GM23338 (cell line): ENCODE data around the gene A2ML1. TPM values are rescaled to one million over a fixed set of nuclear protein-coding genes. Genes with fewer than 3 reads are reported as not detected.

Source experiments
- ATAC-seq: fragments of 200-7000 bp; cut with Tn5 transposase; 3 replicates; pipeline ENCODE4 v1.9.1; 2020
- DNase-seq: peaks from one replicate; pipeline ENCODE4 v3.0.0-alpha.2; 2015; ENCODE audit warnings: low spot score
- H2AFZ ChIP-seq: fragments of 200-600 bp; sonication (generic); 2 replicates; pipeline ENCODE4 v1.8.0; 2016; ENCODE audit warnings: antibody characterized with exemption, mild to moderate bottlenecking, moderate library complexity
- H3F3A ChIP-seq: fragments of 200-600 bp; sonication (generic); replicated peaks from 2 replicates; pipeline ENCODE4 v1.8.0; 2017; ENCODE audit warnings: antibody characterized with exemption, mixed run types, low read depth
- H3K27ac ChIP-seq: fragments of 200-600 bp; sonication (generic); 2 replicates; pipeline ENCODE4 v1.6.1; 2016; ENCODE audit warnings: low read depth
- H3K27me3 ChIP-seq: fragments of 200-600 bp; sonication (generic); 2 replicates; pipeline ENCODE4 v1.8.0; 2016; ENCODE audit warnings: mild to moderate bottlenecking, mixed run types, moderate library complexity; ENCODE audit not compliant: insufficient read depth
- H3K36me3 ChIP-seq: fragments of 200-600 bp; sonication (generic); 2 replicates; pipeline ENCODE4 v1.8.0; 2016; ENCODE audit warnings: mild to moderate bottlenecking; ENCODE audit not compliant: insufficient read depth
- H3K4me1 ChIP-seq: fragments of 200-600 bp; sonication (generic); 2 replicates; pipeline ENCODE4 v1.8.0; 2016; ENCODE audit warnings: mild to moderate bottlenecking, moderate library complexity; ENCODE audit not compliant: insufficient read depth
- H3K4me2 ChIP-seq: fragments of 200-600 bp; sonication (generic); 2 replicates; pipeline ENCODE4 v1.7.1; 2017; ENCODE audit warnings: mixed run types
- H3K4me3 ChIP-seq: fragments of 200-600 bp; sonication (generic); 2 replicates; pipeline ENCODE4 v1.6.1; 2016; ENCODE audit warnings: mixed run types
- H3K79me2 ChIP-seq: fragments of 200-600 bp; sonication (generic); replicated peaks from 2 replicates; pipeline ENCODE4 v1.8.0; 2017; ENCODE audit warnings: mild to moderate bottlenecking; ENCODE audit not compliant: insufficient read depth
- H3K9me2 ChIP-seq: fragments of 200-600 bp; sonication (generic); 2 replicates; pipeline ENCODE4 v1.8.0; 2017; ENCODE audit not compliant: insufficient read depth
- H4K20me1 ChIP-seq: fragments of 200-600 bp; sonication (generic); replicated peaks from 2 replicates; pipeline ENCODE4 v1.8.0; 2017; ENCODE audit warnings: mild to moderate bottlenecking; ENCODE audit not compliant: insufficient read depth
- H3K27ac Mint-ChIP-seq: 2 replicates; pipeline ENCODE4 v1.8.0; 2020; ENCODE audit warnings: inconsistent platforms, mild to moderate bottlenecking, moderate library complexity, mixed read lengths
- H3K27me3 Mint-ChIP-seq: 3 replicates; pipeline ENCODE4 v1.8.0; 2022; ENCODE audit warnings: low read depth, mild to moderate bottlenecking, moderate library complexity, mixed read lengths, inconsistent platforms; ENCODE audit not compliant: insufficient read depth, poor library complexity
- H3K36me3 Mint-ChIP-seq: 3 replicates; pipeline ENCODE4 v1.8.0; 2021; ENCODE audit warnings: low read depth, mild to moderate bottlenecking, inconsistent platforms, moderate library complexity, mixed read lengths
- H3K4me1 Mint-ChIP-seq: 3 replicates; pipeline ENCODE4 v1.8.0; 2020; ENCODE audit warnings: mild to moderate bottlenecking, inconsistent platforms, mixed read lengths
- H3K4me3 Mint-ChIP-seq: 3 replicates; pipeline ENCODE4 v1.8.0; 2021; ENCODE audit warnings: moderate library complexity, mild to moderate bottlenecking, inconsistent platforms, mixed read lengths
- H3K9me3 Mint-ChIP-seq: 3 replicates; pipeline ENCODE4 v1.8.0; 2020; ENCODE audit warnings: moderate library complexity, mild to moderate bottlenecking, inconsistent platforms, mixed read lengths
- CREB1 ChIP-seq: fragments of 250-450 bp; sonication (Bioruptor Pico); IDR thresholded peaks from 2 replicates; pipeline ENCODE4 v1.5.0; 2020; ENCODE audit warnings: low read depth, mild to moderate bottlenecking, moderate library complexity
- ETS1 ChIP-seq: IDR thresholded peaks from 2 replicates; pipeline ENCODE4 v1.6.1; 2016; ENCODE audit warnings: antibody characterized with exemption
- JUNB ChIP-seq: IDR thresholded peaks from one replicate; pipeline ENCODE4 v1.6.1; 2016; ENCODE audit warnings: antibody characterized with exemption; ENCODE audit not compliant: unreplicated experiment
- STAT1 ChIP-seq: IDR thresholded peaks from one replicate; pipeline ENCODE4 v1.6.1; 2016; ENCODE audit warnings: antibody characterized with exemption; ENCODE audit not compliant: unreplicated experiment
- ZNF114 ChIP-seq: fragments of 250-450 bp; sonication (Bioruptor Pico); IDR thresholded peaks from 2 replicates; pipeline ENCODE4 v1.5.0; 2020; ENCODE audit warnings: mild to moderate bottlenecking, moderate library complexity
- ZNF331 ChIP-seq: fragments of 250-450 bp; sonication (Bioruptor Pico); IDR thresholded peaks from 2 replicates; pipeline ENCODE4 v1.5.0; 2020; ENCODE audit warnings: low read depth, mild to moderate bottlenecking, moderate library complexity
- polyA plus RNA-seq: library from polyadenylated mRNA; unstranded; fragments of >200 nt; fragmentation: Nextera tagmentation; extraction: Ambion mirVana; gene quantifications from 2 replicates; pipeline ENCODE4 v1.2.1, GENCODE V29; 2016
- total RNA-seq: library from RNA; depleted of rRNA; stranded (reverse); fragments of >200 nt; shearing (Covaris generic); gene quantifications from 2 replicates; pipeline ENCODE4 v1.2.3, GENCODE V29; 2014
- TF ChIP-seq, protein P1 (sequence below): IDR thresholded peaks from one replicate; pipeline ENCODE4 v1.6.1; 2018; ENCODE audit warnings: antibody characterized with exemption; ENCODE audit not compliant: unreplicated experiment
- TF ChIP-seq, protein P2 (sequence below), 2 experiments: fragments of 200-600 bp in 1 of 2; sonication (generic) in 1 of 2; conservative IDR thresholded peaks; 2 replicates each; pipeline versions ENCODE4 v1.5.1 to v1.6.1; 2016 to 2017; ENCODE audit warnings: antibody characterized with exemption in 2 of 2, low read depth in 2 of 2, mild to moderate bottlenecking in 2 of 2, moderate library complexity in 1 of 2
- TF ChIP-seq, protein P3 (sequence below): fragments of 250-450 bp; sonication (Bioruptor Pico); IDR thresholded peaks from 2 replicates; pipeline ENCODE4 v1.5.0; 2020; ENCODE audit warnings: mild to moderate bottlenecking, moderate library complexity

Gene A2ML1
- total and polyA plus RNA-seq, 2 experiments from 2014 or later, result 3.8 to 6.0 TPM

DNA sequence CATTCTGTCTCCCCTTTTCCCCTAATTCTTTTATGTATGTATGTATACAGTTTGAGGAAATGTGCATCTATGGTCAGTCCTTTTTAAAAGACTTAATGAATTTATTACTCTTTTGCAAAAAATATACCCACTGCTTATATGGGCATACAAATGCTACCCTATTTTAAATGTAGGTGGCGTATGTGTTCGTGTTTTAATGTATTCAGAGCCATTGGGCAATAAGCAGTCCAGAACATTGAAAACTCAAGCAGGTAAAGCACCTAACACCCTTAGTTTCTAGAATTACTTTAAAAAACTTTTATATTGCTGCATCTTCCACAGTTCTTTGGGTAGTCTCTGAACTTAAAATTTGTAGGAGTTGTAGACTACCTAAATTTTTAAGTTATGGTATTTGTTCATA lies 42.6 kb upstream of the A2ML1 start (continued):
- no peak for TF ChIP-seq ZNF331
- TF ChIP-seq, protein P1, sequence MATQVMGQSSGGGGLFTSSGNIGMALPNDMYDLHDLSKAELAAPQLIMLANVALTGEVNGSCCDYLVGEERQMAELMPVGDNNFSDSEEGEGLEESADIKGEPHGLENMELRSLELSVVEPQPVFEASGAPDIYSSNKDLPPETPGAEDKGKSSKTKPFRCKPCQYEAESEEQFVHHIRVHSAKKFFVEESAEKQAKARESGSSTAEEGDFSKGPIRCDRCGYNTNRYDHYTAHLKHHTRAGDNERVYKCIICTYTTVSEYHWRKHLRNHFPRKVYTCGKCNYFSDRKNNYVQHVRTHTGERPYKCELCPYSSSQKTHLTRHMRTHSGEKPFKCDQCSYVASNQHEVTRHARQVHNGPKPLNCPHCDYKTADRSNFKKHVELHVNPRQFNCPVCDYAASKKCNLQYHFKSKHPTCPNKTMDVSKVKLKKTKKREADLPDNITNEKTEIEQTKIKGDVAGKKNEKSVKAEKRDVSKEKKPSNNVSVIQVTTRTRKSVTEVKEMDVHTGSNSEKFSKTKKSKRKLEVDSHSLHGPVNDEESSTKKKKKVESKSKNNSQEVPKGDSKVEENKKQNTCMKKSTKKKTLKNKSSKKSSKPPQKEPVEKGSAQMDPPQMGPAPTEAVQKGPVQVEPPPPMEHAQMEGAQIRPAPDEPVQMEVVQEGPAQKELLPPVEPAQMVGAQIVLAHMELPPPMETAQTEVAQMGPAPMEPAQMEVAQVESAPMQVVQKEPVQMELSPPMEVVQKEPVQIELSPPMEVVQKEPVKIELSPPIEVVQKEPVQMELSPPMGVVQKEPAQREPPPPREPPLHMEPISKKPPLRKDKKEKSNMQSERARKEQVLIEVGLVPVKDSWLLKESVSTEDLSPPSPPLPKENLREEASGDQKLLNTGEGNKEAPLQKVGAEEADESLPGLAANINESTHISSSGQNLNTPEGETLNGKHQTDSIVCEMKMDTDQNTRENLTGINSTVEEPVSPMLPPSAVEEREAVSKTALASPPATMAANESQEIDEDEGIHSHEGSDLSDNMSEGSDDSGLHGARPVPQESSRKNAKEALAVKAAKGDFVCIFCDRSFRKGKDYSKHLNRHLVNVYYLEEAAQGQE, result no peak
- no peak for TF ChIP-seq STAT1
- TF ChIP-seq, protein P2, sequence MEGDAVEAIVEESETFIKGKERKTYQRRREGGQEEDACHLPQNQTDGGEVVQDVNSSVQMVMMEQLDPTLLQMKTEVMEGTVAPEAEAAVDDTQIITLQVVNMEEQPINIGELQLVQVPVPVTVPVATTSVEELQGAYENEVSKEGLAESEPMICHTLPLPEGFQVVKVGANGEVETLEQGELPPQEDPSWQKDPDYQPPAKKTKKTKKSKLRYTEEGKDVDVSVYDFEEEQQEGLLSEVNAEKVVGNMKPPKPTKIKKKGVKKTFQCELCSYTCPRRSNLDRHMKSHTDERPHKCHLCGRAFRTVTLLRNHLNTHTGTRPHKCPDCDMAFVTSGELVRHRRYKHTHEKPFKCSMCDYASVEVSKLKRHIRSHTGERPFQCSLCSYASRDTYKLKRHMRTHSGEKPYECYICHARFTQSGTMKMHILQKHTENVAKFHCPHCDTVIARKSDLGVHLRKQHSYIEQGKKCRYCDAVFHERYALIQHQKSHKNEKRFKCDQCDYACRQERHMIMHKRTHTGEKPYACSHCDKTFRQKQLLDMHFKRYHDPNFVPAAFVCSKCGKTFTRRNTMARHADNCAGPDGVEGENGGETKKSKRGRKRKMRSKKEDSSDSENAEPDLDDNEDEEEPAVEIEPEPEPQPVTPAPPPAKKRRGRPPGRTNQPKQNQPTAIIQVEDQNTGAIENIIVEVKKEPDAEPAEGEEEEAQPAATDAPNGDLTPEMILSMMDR (conservative IDR thresholded peaks at IDR 0.05; ENCODE audit: low read depth in 2 of 2), result no peak; a peak in 1 of 4 replicates

- Mint-ChIP-seq H3K9me3 (peaks cover 5% of the 10 kb centered on the region; the same call in 1 of the 3 replicates), H3K36me3 (peaks cover 37% of the 10 kb centered on the region), H3K27ac (no peak overlapping the region), H3K4me1 (peaks cover 41% of the 10 kb centered on the region), H3K27me3 (no peaks in the 10 kb centered on the region), H3K4me3 (no peak overlapping the region)
- H3K4me1 ChIP-seq, result peaks cover 35% of the 10 kb centered on the region
- TF ChIP-seq JUNB (no peak), STAT1 (no peak), ETS1 (no peak), CREB1 (CRISPR knock-in tag) (no peak), ZNF114 (CRISPR knock-in tag) (no peak)
- TF ChIP-seq, protein P3, sequence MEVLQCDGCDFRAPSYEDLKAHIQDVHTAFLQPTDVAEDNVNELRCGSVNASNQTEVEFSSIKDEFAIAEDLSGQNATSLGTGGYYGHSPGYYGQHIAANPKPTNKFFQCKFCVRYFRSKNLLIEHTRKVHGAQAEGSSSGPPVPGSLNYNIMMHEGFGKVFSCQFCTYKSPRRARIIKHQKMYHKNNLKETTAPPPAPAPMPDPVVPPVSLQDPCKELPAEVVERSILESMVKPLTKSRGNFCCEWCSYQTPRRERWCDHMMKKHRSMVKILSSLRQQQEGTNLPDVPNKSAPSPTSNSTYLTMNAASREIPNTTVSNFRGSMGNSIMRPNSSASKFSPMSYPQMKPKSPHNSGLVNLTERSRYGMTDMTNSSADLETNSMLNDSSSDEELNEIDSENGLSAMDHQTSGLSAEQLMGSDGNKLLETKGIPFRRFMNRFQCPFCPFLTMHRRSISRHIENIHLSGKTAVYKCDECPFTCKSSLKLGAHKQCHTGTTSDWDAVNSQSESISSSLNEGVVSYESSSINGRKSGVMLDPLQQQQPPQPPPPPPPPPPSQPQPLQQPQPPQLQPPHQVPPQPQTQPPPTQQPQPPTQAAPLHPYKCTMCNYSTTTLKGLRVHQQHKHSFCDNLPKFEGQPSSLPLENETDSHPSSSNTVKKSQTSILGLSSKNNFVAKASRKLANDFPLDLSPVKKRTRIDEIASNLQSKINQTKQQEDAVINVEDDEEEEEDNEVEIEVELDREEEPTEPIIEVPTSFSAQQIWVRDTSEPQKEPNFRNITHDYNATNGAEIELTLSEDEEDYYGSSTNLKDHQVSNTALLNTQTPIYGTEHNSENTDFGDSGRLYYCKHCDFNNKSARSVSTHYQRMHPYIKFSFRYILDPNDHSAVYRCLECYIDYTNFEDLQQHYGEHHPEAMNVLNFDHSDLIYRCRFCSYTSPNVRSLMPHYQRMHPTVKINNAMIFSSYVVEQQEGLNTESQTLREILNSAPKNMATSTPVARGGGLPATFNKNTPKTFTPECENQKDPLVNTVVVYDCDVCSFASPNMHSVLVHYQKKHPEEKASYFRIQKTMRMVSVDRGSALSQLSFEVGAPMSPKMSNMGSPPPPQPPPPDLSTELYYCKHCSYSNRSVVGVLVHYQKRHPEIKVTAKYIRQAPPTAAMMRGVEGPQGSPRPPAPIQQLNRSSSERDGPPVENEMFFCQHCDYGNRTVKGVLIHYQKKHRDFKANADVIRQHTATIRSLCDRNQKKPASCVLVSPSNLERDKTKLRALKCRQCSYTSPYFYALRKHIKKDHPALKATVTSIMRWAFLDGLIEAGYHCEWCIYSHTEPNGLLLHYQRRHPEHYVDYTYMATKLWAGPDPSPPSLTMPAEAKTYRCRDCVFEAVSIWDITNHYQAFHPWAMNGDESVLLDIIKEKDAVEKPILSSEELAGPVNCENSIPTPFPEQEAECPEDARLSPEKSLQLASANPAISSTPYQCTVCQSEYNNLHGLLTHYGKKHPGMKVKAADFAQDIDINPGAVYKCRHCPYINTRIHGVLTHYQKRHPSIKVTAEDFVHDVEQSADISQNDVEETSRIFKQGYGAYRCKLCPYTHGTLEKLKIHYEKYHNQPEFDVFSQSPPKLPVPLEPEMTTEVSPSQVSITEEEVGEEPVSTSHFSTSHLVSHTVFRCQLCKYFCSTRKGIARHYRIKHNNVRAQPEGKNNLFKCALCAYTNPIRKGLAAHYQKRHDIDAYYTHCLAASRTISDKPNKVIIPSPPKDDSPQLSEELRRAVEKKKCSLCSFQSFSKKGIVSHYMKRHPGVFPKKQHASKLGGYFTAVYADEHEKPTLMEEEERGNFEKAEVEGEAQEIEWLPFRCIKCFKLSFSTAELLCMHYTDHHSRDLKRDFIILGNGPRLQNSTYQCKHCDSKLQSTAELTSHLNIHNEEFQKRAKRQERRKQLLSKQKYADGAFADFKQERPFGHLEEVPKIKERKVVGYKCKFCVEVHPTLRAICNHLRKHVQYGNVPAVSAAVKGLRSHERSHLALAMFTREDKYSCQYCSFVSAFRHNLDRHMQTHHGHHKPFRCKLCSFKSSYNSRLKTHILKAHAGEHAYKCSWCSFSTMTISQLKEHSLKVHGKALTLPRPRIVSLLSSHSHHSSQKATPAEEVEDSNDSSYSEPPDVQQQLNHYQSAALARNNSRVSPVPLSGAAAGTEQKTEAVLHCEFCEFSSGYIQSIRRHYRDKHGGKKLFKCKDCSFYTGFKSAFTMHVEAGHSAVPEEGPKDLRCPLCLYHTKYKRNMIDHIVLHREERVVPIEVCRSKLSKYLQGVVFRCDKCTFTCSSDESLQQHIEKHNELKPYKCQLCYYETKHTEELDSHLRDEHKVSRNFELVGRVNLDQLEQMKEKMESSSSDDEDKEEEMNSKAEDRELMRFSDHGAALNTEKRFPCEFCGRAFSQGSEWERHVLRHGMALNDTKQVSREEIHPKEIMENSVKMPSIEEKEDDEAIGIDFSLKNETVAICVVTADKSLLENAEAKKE, result no peak
- TF ChIP-seq, protein P2 (conservative IDR thresholded peaks at IDR 0.05; ENCODE audit: low read depth in 2 of 2), result peak; percentile 62 to 67
- no peak overlapping the region for H3K27ac ChIP-seq
- DNase-seq, result peak; percentile 78
- no peaks in the 10 kb centered on the region for H4K20me1 ChIP-seq
- no peak overlapping the region for H3K4me2 ChIP-seq
- no peak overlapping the region for H2AFZ ChIP-seq
- H3K9me2 ChIP-seq, result no peaks in the 10 kb centered on the region
- ATAC-seq, result peak; percentile 85
- peaks cover 6% of the 10 kb centered on the region; the same call in 1 of the 2 replicates for H3F3A ChIP-seq
- no peaks in the 10 kb centered on the region for H3K27me3 ChIP-seq
- H3K79me2 ChIP-seq, result peaks cover 5% of the 10 kb centered on the region; the same call in 1 of the 2 replicates
- H3K4me3 ChIP-seq, result no peak overlapping the region
- H3K36me3 ChIP-seq, result 0 out of 2 replicates have a peak, but pooled peaks cover 3% of the 10 kb centered on the region
Measured at GRCh38 chr12:8780389-8780788, 42.0 kb upstream of the A2ML1 start.
